H1 (cell line): ENCODE data around the gene PLEKHA5.

Experiments used
- BCL11A ChIP-seq, 2 experiments: IDR thresholded peaks; one replicate each; pipeline ENCODE4 v1.6.1; 2011; ENCODE audit warnings: low read depth in 2 of 2, low read length in 2 of 2, mild to moderate bottlenecking in 2 of 2
- EZH2 ChIP-seq: fragments of 200-600 bp; sonication (generic); IDR thresholded peaks from 2 replicates; pipeline ENCODE4 v1.7.1; 2012; ENCODE audit warnings: low read depth, mild to moderate bottlenecking, moderate library complexity, low read length, inconsistent platforms; ENCODE audit not compliant: severe bottlenecking
- JUN ChIP-seq: IDR thresholded peaks from 2 replicates; pipeline ENCODE4 v1.6.1; 2011; ENCODE audit warnings: low read depth, mild to moderate bottlenecking, improper control_type of control experiment, low read length
- PHF8 ChIP-seq: fragments of 200-600 bp; sonication (generic); conservative IDR thresholded peaks from 2 replicates; pipeline ENCODE4 v1.7.1; 2012; ENCODE audit warnings: low read depth, mild to moderate bottlenecking, inconsistent platforms, low read length, moderate library complexity
- POLR2A ChIP-seq, 2 experiments: IDR thresholded peaks; 1 replicate in 1 of 2; 2 replicates in 1 of 2; pipeline ENCODE4 v1.6.1; 2011; ENCODE audit warnings: low read depth in 2 of 2, low read length in 2 of 2, mild to moderate bottlenecking in 2 of 2; ENCODE audit errors: control extremely low read depth in 1 of 2
- RFX5 ChIP-seq: IDR thresholded peaks from 2 replicates; pipeline ENCODE4 v1.6.1; 2011; ENCODE audit warnings: low read depth, low read length, improper control_type of control experiment, borderline replicate concordance
- SIN3A ChIP-seq, 2 experiments: IDR thresholded peaks in 1 of 2; conservative IDR thresholded peaks in 1 of 2; 2 replicates each; pipeline ENCODE4 v1.6.1; 2011 to 2012; ENCODE audit warnings: low read length in 2 of 2, improper control_type of control experiment in 1 of 2, low read depth in 1 of 2, mild to moderate bottlenecking in 1 of 2
- SRF ChIP-seq: IDR thresholded peaks from 2 replicates; pipeline ENCODE4 v1.6.1; 2011; ENCODE audit warnings: mild to moderate bottlenecking, low read depth, low read length, moderate library complexity
- TF ChIP-seq, protein P1 (sequence below), 3 experiments: IDR thresholded peaks; 1 replicate in 2 of 3; 2 replicates in 1 of 3; pipeline versions ENCODE4 v1.5.1 to v1.6.1; 2011; ENCODE audit warnings: low read length in 3 of 3, mild to moderate bottlenecking in 3 of 3, inconsistent platforms in 2 of 3, low read depth in 1 of 3, moderate library complexity in 1 of 3; ENCODE audit not compliant: insufficient read depth in 1 of 3; ENCODE audit errors: control extremely low read depth in 1 of 3
- TF ChIP-seq, protein P2 (sequence below): IDR thresholded peaks from 2 replicates; pipeline ENCODE4 v1.6.1; 2011; ENCODE audit warnings: low read length, improper control_type of control experiment

DNA sequence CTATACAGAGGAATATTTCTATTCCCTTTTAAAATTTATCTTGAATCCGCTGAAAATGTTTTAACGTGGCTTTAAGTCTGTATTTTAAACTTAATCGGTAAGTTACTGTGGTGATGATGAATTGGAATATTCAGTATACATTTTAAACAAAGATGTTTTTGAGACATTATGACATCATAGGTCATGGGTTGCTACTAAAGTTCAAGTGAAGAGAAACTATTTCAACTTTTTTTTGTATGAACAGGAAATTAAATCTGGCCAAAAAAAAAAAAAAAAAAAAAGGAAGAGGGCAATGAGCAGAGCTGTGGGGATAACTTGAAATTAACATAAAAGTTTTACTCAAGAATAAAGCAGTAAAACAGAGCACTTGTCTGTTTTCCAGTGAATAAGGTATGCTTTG lies 109.0 kb downstream of the PLEKHA5 start:
- no peak for TF ChIP-seq SIN3A (conservative IDR thresholded peaks at IDR 0.05 in 1 of 2, IDR thresholded peaks at IDR 0.05 in 1 of 2; ENCODE audit: low read depth in 1 of 2, low read length in 2 of 2)
- TF ChIP-seq PHF8, result no peak
- TF ChIP-seq RFX5, result no peak
- TF ChIP-seq, protein P1, sequence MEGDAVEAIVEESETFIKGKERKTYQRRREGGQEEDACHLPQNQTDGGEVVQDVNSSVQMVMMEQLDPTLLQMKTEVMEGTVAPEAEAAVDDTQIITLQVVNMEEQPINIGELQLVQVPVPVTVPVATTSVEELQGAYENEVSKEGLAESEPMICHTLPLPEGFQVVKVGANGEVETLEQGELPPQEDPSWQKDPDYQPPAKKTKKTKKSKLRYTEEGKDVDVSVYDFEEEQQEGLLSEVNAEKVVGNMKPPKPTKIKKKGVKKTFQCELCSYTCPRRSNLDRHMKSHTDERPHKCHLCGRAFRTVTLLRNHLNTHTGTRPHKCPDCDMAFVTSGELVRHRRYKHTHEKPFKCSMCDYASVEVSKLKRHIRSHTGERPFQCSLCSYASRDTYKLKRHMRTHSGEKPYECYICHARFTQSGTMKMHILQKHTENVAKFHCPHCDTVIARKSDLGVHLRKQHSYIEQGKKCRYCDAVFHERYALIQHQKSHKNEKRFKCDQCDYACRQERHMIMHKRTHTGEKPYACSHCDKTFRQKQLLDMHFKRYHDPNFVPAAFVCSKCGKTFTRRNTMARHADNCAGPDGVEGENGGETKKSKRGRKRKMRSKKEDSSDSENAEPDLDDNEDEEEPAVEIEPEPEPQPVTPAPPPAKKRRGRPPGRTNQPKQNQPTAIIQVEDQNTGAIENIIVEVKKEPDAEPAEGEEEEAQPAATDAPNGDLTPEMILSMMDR (IDR thresholded peaks at IDR 0.05; ENCODE audit: control extremely low read depth in 1 of 3, insufficient read depth in 1 of 3, low read depth in 1 of 3, low read length in 3 of 3), result no peak
- TF ChIP-seq, protein P2, sequence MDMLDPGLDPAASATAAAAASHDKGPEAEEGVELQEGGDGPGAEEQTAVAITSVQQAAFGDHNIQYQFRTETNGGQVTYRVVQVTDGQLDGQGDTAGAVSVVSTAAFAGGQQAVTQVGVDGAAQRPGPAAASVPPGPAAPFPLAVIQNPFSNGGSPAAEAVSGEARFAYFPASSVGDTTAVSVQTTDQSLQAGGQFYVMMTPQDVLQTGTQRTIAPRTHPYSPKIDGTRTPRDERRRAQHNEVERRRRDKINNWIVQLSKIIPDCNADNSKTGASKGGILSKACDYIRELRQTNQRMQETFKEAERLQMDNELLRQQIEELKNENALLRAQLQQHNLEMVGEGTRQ, result no peak
- TF ChIP-seq SRF, result no peak
- no peak for TF ChIP-seq BCL11A (IDR thresholded peaks at IDR 0.05; ENCODE audit: low read depth in 2 of 2, low read length in 2 of 2)
- TF ChIP-seq JUN, result no peak
- no peak for TF ChIP-seq POLR2A (IDR thresholded peaks at IDR 0.05; ENCODE audit: control extremely low read depth in 1 of 2, low read depth in 2 of 2, low read length in 2 of 2)
- no peak for TF ChIP-seq EZH2
